Measurements from ENCODE around the gene ICE1.

ICE1 gene

GRCh38 chr5:5404381-5404780 lies 18.1 kb upstream of the ICE1 start:
- no peak for DNase-seq (ENCODE audit: low read depth in 1 of 2, low spot score in 1 of 2)
- TF ChIP-seq REST (IDR thresholded peaks at IDR 0.05; ENCODE audit: insufficient replicate concordance, low read depth) (no peak), POLR2AphosphoS5 (IDR thresholded peaks at IDR 0.05; ENCODE audit: low read depth) (no peak), SPI1 (IDR thresholded peaks at IDR 0.05; ENCODE audit: borderline replicate concordance, low read depth) (no peak), CTCF (IDR thresholded peaks at IDR 0.05; ENCODE audit: insufficient read depth, low read length) (no peak), GABPA (IDR thresholded peaks at IDR 0.05; ENCODE audit: low read depth) (no peak)
- no peak overlapping the region for H3K4me3 ChIP-seq (replicated peaks; ENCODE audit: insufficient read depth, low read length)
- H3K27me3 ChIP-seq (ENCODE audit: insufficient read depth, poor library complexity, severe bottlenecking) = no peaks in the 10 kb centered on the region
- no peak overlapping the region for H3K27ac ChIP-seq (replicated peaks)

- no peak for DNase-seq (ENCODE audit: low read depth in 1 of 2, low spot score in 1 of 2)
- TF ChIP-seq GABPA (IDR thresholded peaks at IDR 0.05; ENCODE audit: low read depth) = no peak
- no peak for TF ChIP-seq CTCF (IDR thresholded peaks at IDR 0.05; ENCODE audit: insufficient read depth, low read length)
- no peak for TF ChIP-seq POLR2AphosphoS5 (IDR thresholded peaks at IDR 0.05; ENCODE audit: low read depth)
- no peak for TF ChIP-seq REST (IDR thresholded peaks at IDR 0.05; ENCODE audit: insufficient replicate concordance, low read depth)
- no peak for TF ChIP-seq SPI1 (IDR thresholded peaks at IDR 0.05; ENCODE audit: borderline replicate concordance, low read depth)
- H3K27me3 ChIP-seq (ENCODE audit: insufficient read depth, poor library complexity, severe bottlenecking) = no peaks in the 10 kb centered on the region
- H3K4me3 ChIP-seq (replicated peaks; ENCODE audit: insufficient read depth, low read length) = no peak overlapping the region
- no peak overlapping the region for H3K27ac ChIP-seq (replicated peaks)
Measured at GRCh38 chr5:5405441-5405840, 17.0 kb upstream of the ICE1 start.

- no peak for DNase-seq (ENCODE audit: low read depth in 1 of 2, low spot score in 1 of 2)
- no peak overlapping the region for H3K4me3 ChIP-seq (replicated peaks; ENCODE audit: insufficient read depth, low read length)
- no peak overlapping the region for H3K27ac ChIP-seq (replicated peaks)
- TF ChIP-seq REST (IDR thresholded peaks at IDR 0.05; ENCODE audit: insufficient replicate concordance, low read depth) = no peak
- no peak for TF ChIP-seq SPI1 (IDR thresholded peaks at IDR 0.05; ENCODE audit: borderline replicate concordance, low read depth)
- TF ChIP-seq CTCF (IDR thresholded peaks at IDR 0.05; ENCODE audit: insufficient read depth, low read length) = no peak
- no peak for TF ChIP-seq GABPA (IDR thresholded peaks at IDR 0.05; ENCODE audit: low read depth)
- no peak for TF ChIP-seq POLR2AphosphoS5 (IDR thresholded peaks at IDR 0.05; ENCODE audit: low read depth)
- no peaks in the 10 kb centered on the region for H3K27me3 ChIP-seq (ENCODE audit: insufficient read depth, poor library complexity, severe bottlenecking)
Measured at GRCh38 chr5:5407924-5408323, 14.6 kb upstream of the ICE1 start.

All from HL-60 (cell line).